ENCODE results near the gene CHMP4A. TPM values are rescaled to one million over a fixed set of nuclear protein-coding genes. Genes with fewer than 3 reads are reported as not detected.

Gene CHMP4A
- total RNA-seq, 1 experiment from 2014 or later = 34.6 TPM

- Histone ChIP-seq H3K4me3 (replicated peaks in 1 of 2; ENCODE audit: low read depth in 1 of 2, low read length in 2 of 2) (no peak overlapping the region), H3K9ac (ENCODE audit: low read length) (no peak overlapping the region), H3K9me3 (ENCODE audit: control insufficient read depth in 1 of 2, insufficient read depth in 1 of 2, low read depth in 1 of 2, low read length in 2 of 2) (no peaks in the 10 kb centered on the region), H2AFZ (ENCODE audit: low read depth, low read length, poor library complexity, severe bottlenecking) (no peak overlapping the region), H3K4me1 (ENCODE audit: control insufficient read depth in 1 of 2, insufficient read depth in 2 of 2, low read length in 2 of 2) (peaks cover 14 to 32% of the 10 kb centered on the region in 2 experiments), H4K20me1 (ENCODE audit: insufficient read depth) (no peaks in the 10 kb centered on the region), H3K4me2 (ENCODE audit: low read length) (peak overlapping the region; percentile 89; the same call in 1 of the 2 replicates), H3K36me3 (ENCODE audit: control insufficient read depth in 1 of 2, insufficient read depth in 2 of 2, low read length in 2 of 2) (peaks cover 33 to 41% of the 10 kb centered on the region in 2 experiments; a peak in 3 of 4 replicates), H3K9me2 (ENCODE audit: insufficient read depth) (no peaks in the 10 kb centered on the region), H3K27me3 (ENCODE audit: insufficient read depth, low read length) (no peaks in the 10 kb centered on the region), H3K27ac (ENCODE audit: low read depth, low read length) (no peak overlapping the region), H3K79me2 (ENCODE audit: insufficient read depth, low read length) (peaks cover 57% of the 10 kb centered on the region)
- RAD21 ChIA-PET (ENCODE audit: low non-redundant PET in 1 of 2, low total read pairs in 2 of 2, uncharacterized antibody in 2 of 2, unreplicated experiment in 2 of 2) = no interaction called here
- no TSS peak for BruUV-seq (replicated peaks)
- CTCF ChIA-PET = interaction anchor here (1.0 to 2.1 kb wide), 2 partner anchors 8 to 125 kb away, joined by 3 to 10 read pairs; partner anchors contain the start of gene TINF2
- POLR2A ChIA-PET = interaction anchor here (2.0 kb wide), 1 partner anchor 8 kb away, joined by 11 read pairs; the partner anchor contains the start of gene TINF2
- no peak for ATAC-seq
- intact Hi-C loops (cut with micrococcal nuclease) = no loop called here
- TF ChIP-seq ATF3 (IDR thresholded peaks at IDR 0.05) (no peak), EGR1 (IDR thresholded peaks at IDR 0.05; ENCODE audit: low read depth) (no peak)
- no peak for DNase-seq (ENCODE audit: low read depth, low spot score)
These were observed 21.1 kb upstream of the CHMP4A start for GRCh38 chr14:24234095-24235005.

GRCh38 chr14:24233538-24233866, 20.2 kb upstream of the CHMP4A start:
- H3K9ac ChIP-seq (ENCODE audit: low read length) = peak overlapping the region; percentile 94
- peak overlapping the region; percentile 96 to 100 for H3K4me3 ChIP-seq (replicated peaks in 1 of 2; ENCODE audit: low read depth in 1 of 2, low read length in 2 of 2)
- CTCF ChIA-PET = interaction anchor here (2.1 kb wide), 1 partner anchor 9 kb away, joined by 10 read pairs; the partner anchor contains the start of gene TINF2
- POLR2A ChIA-PET = interaction anchor here (2.0 kb wide), 1 partner anchor 9 kb away, joined by 11 read pairs; the partner anchor contains the start of gene TINF2
- no peaks in the 10 kb centered on the region for H4K20me1 ChIP-seq (ENCODE audit: insufficient read depth)
- BruUV-seq (replicated peaks) = no TSS peak
- RAD21 ChIA-PET (ENCODE audit: low non-redundant PET in 1 of 2, low total read pairs in 2 of 2, uncharacterized antibody in 2 of 2, unreplicated experiment in 2 of 2) = no interaction called here
- DNase-seq (ENCODE audit: low read depth, low spot score) (no peak), ATAC-seq (no peak)
- TF ChIP-seq SP1 (IDR thresholded peaks at IDR 0.05; ENCODE audit: low read depth) = no peak
- TF ChIP-seq ZBTB33 (IDR thresholded peaks at IDR 0.05; ENCODE audit: extremely low read depth, insufficient replicate concordance, low read length) = no peak
- TF ChIP-seq TCF7L2 (IDR thresholded peaks at IDR 0.05; ENCODE audit: borderline replicate concordance, extremely low read depth, insufficient read depth, insufficient read length) = no peak
- H3K4me2 ChIP-seq (ENCODE audit: low read length) = peak overlapping the region; percentile 89
- peaks cover 29 to 32% of the 10 kb centered on the region in 2 experiments; a peak in 3 of 4 replicates for H3K36me3 ChIP-seq (ENCODE audit: control insufficient read depth in 1 of 2, insufficient read depth in 2 of 2, low read length in 2 of 2)
- H2AFZ ChIP-seq (ENCODE audit: low read depth, low read length, poor library complexity, severe bottlenecking) = no peak overlapping the region
- H3K79me2 ChIP-seq (ENCODE audit: insufficient read depth, low read length) = peaks cover 66% of the 10 kb centered on the region
- H3K27me3 ChIP-seq (ENCODE audit: insufficient read depth, low read length) = no peaks in the 10 kb centered on the region
- intact Hi-C loops (cut with micrococcal nuclease) = loop anchor here (2.0 kb wide), 1 partner anchor 17 kb away; the partner anchor contains the start of gene MDP1
- peak overlapping the region; percentile 94 for H3K27ac ChIP-seq (ENCODE audit: low read depth, low read length)
- H3K9me2 ChIP-seq (ENCODE audit: insufficient read depth) = no peaks in the 10 kb centered on the region
- H3K9me3 ChIP-seq (ENCODE audit: control insufficient read depth in 1 of 2, insufficient read depth in 1 of 2, low read depth in 1 of 2, low read length in 2 of 2) = no peaks in the 10 kb centered on the region
- H3K4me1 ChIP-seq (ENCODE audit: control insufficient read depth in 1 of 2, insufficient read depth in 2 of 2, low read length in 2 of 2) = peaks cover 14 to 30% of the 10 kb centered on the region in 2 experiments

Measured in HCT116 (cell line).